HepG2 (cell line): ENCODE measurements around the gene GNA12. TPM values are rescaled to one million over a fixed set of nuclear protein-coding genes. Genes with fewer than 3 reads are reported as not detected.

Source experiments
- ARID5B ChIP-seq: IDR thresholded peaks from 2 replicates; pipeline ENCODE4 v1.4.0; 2020; ENCODE audit warnings: mild to moderate bottlenecking, missing genetic modification reagents
- FOXP4 ChIP-seq: sonication (generic); formaldehyde crosslinking; IDR thresholded peaks from 2 replicates; pipeline ENCODE4 v1.4.0; 2020; ENCODE audit warnings: missing genetic modification reagents
- HNF1A ChIP-seq, 2 experiments: sonication (generic) in 1 of 2; formaldehyde crosslinking in 1 of 2; IDR thresholded peaks; 2 replicates each; pipeline versions ENCODE4 v1.4.0 to v1.6.1; 2016 to 2020; ENCODE audit warnings: borderline replicate concordance in 1 of 2, low read depth in 1 of 2, mild to moderate bottlenecking in 1 of 2, missing genetic modification reagents in 1 of 2
- KLF13 ChIP-seq: sonication (generic); formaldehyde crosslinking; IDR thresholded peaks from 2 replicates; pipeline ENCODE4 v1.4.0; 2020; ENCODE audit warnings: mild to moderate bottlenecking, missing genetic modification reagents
- MEIS1 ChIP-seq: sonication (generic); formaldehyde crosslinking; IDR thresholded peaks from 2 replicates; pipeline ENCODE4 v1.9.0; 2021; ENCODE audit warnings: mild to moderate bottlenecking, missing genetic modification reagents, moderate library complexity, borderline replicate concordance
- NFYC ChIP-seq: IDR thresholded peaks from 2 replicates; pipeline ENCODE4 v1.6.1; 2016; ENCODE audit warnings: missing genetic modification reagents, missing compliant biosample characterization
- RCOR2 ChIP-seq: IDR thresholded peaks from 2 replicates; pipeline ENCODE4 v1.6.1; 2016; ENCODE audit warnings: missing biosample characterization, missing genetic modification reagents
- RNF219 ChIP-seq: sonication (generic); formaldehyde crosslinking; IDR thresholded peaks from 2 replicates; pipeline ENCODE4 v1.5.0; 2020; ENCODE audit warnings: mild to moderate bottlenecking, missing genetic modification reagents
- ZNF460 ChIP-seq: sonication (generic); formaldehyde crosslinking; IDR thresholded peaks from 2 replicates; pipeline ENCODE4 v1.5.1; 2020; ENCODE audit warnings: missing genetic modification reagents, mild to moderate bottlenecking, borderline replicate concordance
- ZNF569 ChIP-seq: sonication (generic); formaldehyde crosslinking; IDR thresholded peaks from 2 replicates; pipeline ENCODE4 v1.5.0; 2020; ENCODE audit warnings: mild to moderate bottlenecking, missing genetic modification reagents, moderate library complexity, borderline replicate concordance
- ZNF704 ChIP-seq: sonication (generic); formaldehyde crosslinking; IDR thresholded peaks from 2 replicates; pipeline ENCODE4 v1.8.1; 2023; ENCODE audit warnings: mild to moderate bottlenecking, inconsistent platforms, moderate library complexity, missing genetic modification reagents, borderline replicate concordance
- ZNF770 ChIP-seq: sonication (generic); formaldehyde crosslinking; IDR thresholded peaks from 2 replicates; pipeline ENCODE4 v1.5.0; 2020; ENCODE audit warnings: mild to moderate bottlenecking, missing genetic modification reagents
- polyA plus RNA-seq, 8 experiments: library from polyadenylated mRNA; depleted of rRNA in 3 of 8; stranded (reverse) in 7 of 8; unstranded in 1 of 8; fragments of >200 nt; fragmentation: Illumina TruSeq in 4 of 8; extraction: Trizol in 4 of 8; gene quantifications; 2 replicates each; pipeline versions ENCODE4 v1.2.1 to v1.2.3, GENCODE V29; 2011 to 2016; ENCODE audit warnings: low read depth in 4 of 8, missing spikeins in 1 of 8, mixed read lengths in 1 of 8; ENCODE audit not compliant: insufficient read depth in 1 of 8
- total RNA-seq, 5 experiments: library from RNA; depleted of rRNA; stranded (reverse); fragments of >200 nt; fragmentation: Illumina TruSeq; extraction: Trizol; gene quantifications; 2 replicates each; pipeline ENCODE4 v1.2.3, GENCODE V29; 2016; ENCODE audit warnings: low read depth in 1 of 5

The GNA12 gene
- total and polyA plus RNA-seq, 2 of the 13 experiments (the other 11 are each of a cell fraction or from before 2014, with no cell fraction given): 16.2 to 50.9 TPM

- TF ChIP-seq RNF219 (CRISPR knock-in tag) (no peak), ZNF460 (CRISPR knock-in tag) (peak; percentile 64; the same call in 1 of the 2 replicates), HNF1A (IDR thresholded peaks at IDR 0.05; ENCODE audit: low read depth) (0 out of 2 replicates have a peak, but pooled peaks have one; percentile 9), HNF1A (CRISPR knock-in tag; IDR thresholded peaks at IDR 0.05; ENCODE audit: borderline replicate concordance) (no peak), RCOR2 (CRISPR knock-in tag) (peak; percentile 58; the same call in 1 of the 2 replicates), FOXP4 (CRISPR knock-in tag) (peak; percentile 49; the same call in 1 of the 2 replicates), NFYC (no peak), KLF13 (CRISPR knock-in tag) (no peak), ARID5B (CRISPR knock-in tag) (peak; percentile 77), ZNF569 (CRISPR knock-in tag) (no peak), MEIS1 (CRISPR knock-in tag) (no peak), ZNF704 (CRISPR knock-in tag) (no peak), ZNF770 (CRISPR knock-in tag) (peak; percentile 82)
Observed at GRCh38 chr7:2820508-2820934, 23.6 kb downstream of the GNA12 start (continued).
